ENCODE data around the gene C11orf98. TPM values are rescaled to one million over a fixed set of nuclear protein-coding genes. Genes with fewer than 3 reads are reported as not detected.
"Not testable (repeated sequence)": the region's sequence is repeated elsewhere in the genome, so short reads cannot be mapped to it uniquely, and the experiment has no call there.

C11orf98 gene
- total RNA-seq, result 100 to 1,000 TPM; 131 to 149 TPM

GRCh38 chr11:62665075-62665598 is at the start of gene C11orf98, which contains the start of gene CSKMT:
TSS of gene C11orf98 (minus strand) at chr11:62665210. CDS start at chr11:62665169, 41 bp downstream.
TSS of gene CSKMT (plus strand) at chr11:62665312. CDS start at chr11:62665880, 568 bp downstream.
- Mint-ChIP-seq H3K36me3 (peaks cover 17% of the 10 kb centered on the region), H3K27me3 (no peaks in the 10 kb centered on the region), H3K27ac (peak within 1 kb of the TSS; percentile 89 to 94), H3K4me1 (ENCODE audit: low read depth in 2 of 2) (peaks cover 23% of the 10 kb centered on the region in 2 donors), H3K9me3 (no peaks in the 10 kb centered on the region), H3K4me3 (peak within 1 kb of the TSS; percentile 96)
- DNase-seq (ENCODE audit: low spot score), result peak; percentile 96
- peak; percentile 95 to 97 for ATAC-seq

GRCh38 chr11:62713343-62713742 is 48.3 kb upstream of the C11orf98 start:
- Mint-ChIP-seq H3K9me3 (no peaks in the 10 kb centered on the region), H3K27me3 (no peaks in the 10 kb centered on the region), H3K4me3 (peak overlapping the region; percentile 32), H3K27ac (peak overlapping the region; percentile 75 to 92), H3K4me1 (ENCODE audit: low read depth in 2 of 2) (peaks cover 42 to 48% of the 10 kb centered on the region in 2 donors), H3K36me3 (peaks cover 34% of the 10 kb centered on the region)
- ATAC-seq (no peak), DNase-seq (ENCODE audit: low spot score) (no peak)

DNA sequence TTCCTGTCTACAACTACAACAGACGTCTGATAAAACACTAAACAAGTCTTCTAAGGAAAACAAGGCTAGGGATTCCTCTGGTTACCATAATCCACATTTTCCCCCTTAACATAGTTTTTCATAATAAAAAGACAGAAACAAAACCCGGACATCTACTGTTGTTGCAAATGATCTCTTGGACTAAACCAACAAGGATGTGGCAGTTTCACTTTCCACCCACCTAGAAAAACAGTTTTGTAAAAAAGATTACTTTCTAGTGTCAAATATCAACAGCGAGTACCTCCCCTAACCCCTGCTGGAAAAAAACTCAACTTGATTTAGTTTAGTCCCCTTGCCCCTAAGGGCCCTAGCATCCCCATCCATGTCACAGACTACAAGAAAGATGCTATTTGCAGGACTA is 47.9 kb upstream of the C11orf98 start:
- H3K4me3 Mint-ChIP-seq, result peak overlapping the region; percentile 32
- H3K4me1 Mint-ChIP-seq (ENCODE audit: low read depth in 2 of 2), result peaks cover 44 to 45% of the 10 kb centered on the region in 2 donors
- no peak for DNase-seq (ENCODE audit: low spot score)
- H3K27me3 Mint-ChIP-seq, result no peaks in the 10 kb centered on the region
- no peaks in the 10 kb centered on the region for H3K9me3 Mint-ChIP-seq
- peak overlapping the region; percentile 75 to 92 for H3K27ac Mint-ChIP-seq
- peaks cover 31% of the 10 kb centered on the region for H3K36me3 Mint-ChIP-seq
- no peak for ATAC-seq

GRCh38 chr11:62712276-62712812 is 47.3 kb upstream of the C11orf98 start:
- no peak for ATAC-seq
- Mint-ChIP-seq H3K27ac (peak overlapping the region; percentile 75 to 92), H3K9me3 (no peaks in the 10 kb centered on the region), H3K36me3 (peaks cover 28% of the 10 kb centered on the region), H3K4me3 (peak overlapping the region; percentile 32), H3K27me3 (no peaks in the 10 kb centered on the region), H3K4me1 (ENCODE audit: low read depth in 2 of 2) (peaks cover 43 to 45% of the 10 kb centered on the region in 2 donors)
- DNase-seq (ENCODE audit: low spot score), result no peak

- no peak for DNase-seq (ENCODE audit: low spot score)
- peaks cover 16% of the 10 kb centered on the region for H3K36me3 Mint-ChIP-seq
- ATAC-seq, result peak in 1 of 2 donors; percentile 5
- peak overlapping the region; percentile 93 for H3K4me3 Mint-ChIP-seq
- peaks cover 58 to 62% of the 10 kb centered on the region in 2 donors for H3K4me1 Mint-ChIP-seq (ENCODE audit: low read depth in 2 of 2)
- H3K9me3 Mint-ChIP-seq, result no peaks in the 10 kb centered on the region
- peak overlapping the region; percentile 91 to 99 for H3K27ac Mint-ChIP-seq
- no peaks in the 10 kb centered on the region for H3K27me3 Mint-ChIP-seq
Measured at GRCh38 chr11:62710001-62710345, 45.0 kb upstream of the C11orf98 start.

DNA sequence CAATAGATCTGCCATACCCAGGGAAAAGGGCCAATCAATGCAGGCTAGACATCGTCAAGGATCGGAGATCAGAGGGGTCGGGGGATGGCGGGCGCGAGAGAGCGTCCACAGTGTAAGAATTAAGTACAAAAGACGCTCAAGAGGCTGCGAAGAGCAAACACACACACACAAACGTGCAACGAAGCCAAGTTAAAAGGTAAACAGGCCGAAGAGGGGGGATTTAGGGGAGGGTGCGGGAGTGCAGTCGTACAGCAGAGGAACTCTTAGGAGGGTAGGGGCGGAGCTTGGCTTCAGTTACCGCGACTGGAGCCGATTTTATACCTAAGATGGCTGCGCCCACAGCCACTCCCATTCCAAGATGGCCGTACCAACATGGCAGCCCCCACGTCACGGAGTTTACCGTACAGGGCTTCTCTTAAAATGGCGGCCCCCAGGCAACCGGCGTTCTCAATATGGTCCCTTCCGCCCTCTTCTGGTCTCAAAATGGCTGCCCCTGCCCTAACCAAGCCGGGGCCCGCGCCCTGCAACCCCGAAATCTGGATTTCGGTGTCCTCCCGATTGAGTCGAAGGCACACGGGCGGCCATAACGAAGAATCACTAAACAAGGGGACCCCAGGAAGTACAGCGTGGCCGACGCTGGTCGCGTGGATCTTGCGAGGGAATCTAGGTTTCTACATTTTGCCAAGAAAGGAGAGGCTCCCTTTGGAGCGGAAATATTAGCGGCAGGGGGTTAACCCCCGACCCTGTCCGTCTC is 44.4 kb upstream of the C11orf98 start:
- peak; percentile 97 for DNase-seq (ENCODE audit: low spot score)
- H3K9me3 Mint-ChIP-seq, result no peaks in the 10 kb centered on the region
- H3K4me1 Mint-ChIP-seq (ENCODE audit: low read depth in 2 of 2), result peaks cover 55 to 62% of the 10 kb centered on the region in 2 donors
- peak; percentile 89 to 90 for ATAC-seq
- H3K36me3 Mint-ChIP-seq, result peaks cover 15% of the 10 kb centered on the region
- H3K4me3 Mint-ChIP-seq, result peak overlapping the region; percentile 93
- peak overlapping the region; percentile 91 to 99 for H3K27ac Mint-ChIP-seq
- no peaks in the 10 kb centered on the region for H3K27me3 Mint-ChIP-seq

- H3K4me1 Mint-ChIP-seq (ENCODE audit: low read depth in 2 of 2), result peaks cover 51 to 58% of the 10 kb centered on the region in 2 donors
- H3K9me3 Mint-ChIP-seq, result no peaks in the 10 kb centered on the region
- DNase-seq (ENCODE audit: low spot score), result no peak
- H3K36me3 Mint-ChIP-seq, result peaks cover 10% of the 10 kb centered on the region
- peak overlapping the region; percentile 93 for H3K4me3 Mint-ChIP-seq
- peak overlapping the region; percentile 91 to 99 for H3K27ac Mint-ChIP-seq
- no peak for ATAC-seq
- no peaks in the 10 kb centered on the region for H3K27me3 Mint-ChIP-seq
Measured at GRCh38 chr11:62708793-62709192, 43.8 kb upstream of the C11orf98 start.

DNA sequence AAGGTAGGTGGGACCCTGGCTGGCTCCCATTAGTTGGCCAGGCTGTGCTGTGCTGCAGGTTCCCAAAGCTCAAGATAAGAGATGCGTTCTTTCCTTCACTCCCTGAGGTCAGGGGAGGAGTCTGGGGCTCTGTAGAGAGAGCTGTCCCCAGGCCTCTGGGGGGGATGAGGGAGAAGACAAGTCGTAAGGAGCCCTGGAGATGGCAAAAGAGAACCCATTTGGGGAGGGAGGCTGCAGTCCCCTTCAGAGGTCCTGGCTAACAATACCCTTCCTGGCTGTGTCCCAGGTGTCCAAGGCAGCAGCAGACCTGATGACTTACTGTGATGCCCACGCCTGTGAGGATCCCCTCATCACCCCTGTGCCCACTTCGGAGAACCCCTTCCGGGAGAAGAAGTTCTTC is 43.4 kb upstream of the C11orf98 start:
- Mint-ChIP-seq H3K27ac (peak overlapping the region; percentile 91 to 99), H3K9me3 (no peaks in the 10 kb centered on the region), H3K27me3 (no peaks in the 10 kb centered on the region), H3K4me1 (ENCODE audit: low read depth in 2 of 2) (peaks cover 49 to 55% of the 10 kb centered on the region in 2 donors), H3K4me3 (peak overlapping the region; percentile 93), H3K36me3 (peaks cover 10% of the 10 kb centered on the region)
- ATAC-seq (no peak), DNase-seq (ENCODE audit: low spot score) (no peak)

DNA sequence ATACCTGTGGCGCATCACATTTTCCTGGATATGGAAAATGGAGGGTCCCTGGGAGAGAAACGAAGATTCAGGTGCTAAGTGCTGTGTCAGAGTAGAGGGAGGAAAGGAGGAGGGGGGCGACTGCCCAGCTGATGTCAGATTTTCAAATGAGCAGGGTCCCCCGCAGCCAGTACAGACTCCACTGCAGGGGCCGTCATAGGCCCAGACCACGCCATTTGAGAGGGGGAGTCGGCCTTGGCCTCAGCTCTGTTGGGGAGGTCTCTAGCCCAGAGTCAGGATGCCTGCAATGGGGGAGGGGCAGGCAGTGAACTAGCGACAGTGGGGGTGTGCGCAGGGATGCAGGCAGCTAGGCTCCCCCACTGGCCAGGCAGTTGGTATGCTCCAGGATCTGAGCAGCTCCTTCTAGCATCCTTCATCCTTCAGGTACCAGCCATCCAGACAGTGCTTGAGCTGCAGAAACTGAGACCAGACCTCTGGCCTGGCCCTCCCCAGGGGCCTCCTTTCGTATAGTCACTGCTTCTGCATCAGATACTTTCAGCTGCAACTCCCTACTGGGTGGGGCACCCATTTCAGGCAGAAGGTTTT is 42.4 kb upstream of the C11orf98 start, which contains the start of the genes BSCL2 and GNG3:
TSS of gene BSCL2 (minus strand) at position 148 of the 585 bp plus-strand sequence. CDS start 229 bp downstream, outside the sequence.
TSS of gene GNG3 (plus strand) at position 400 of the 585 bp plus-strand sequence. CDS start 620 bp downstream, outside the sequence.
- H3K4me3 Mint-ChIP-seq, result peak within 1 kb of the TSS; percentile 93
- DNase-seq (ENCODE audit: low spot score), result no peak
- H3K4me1 Mint-ChIP-seq (ENCODE audit: low read depth in 2 of 2), result peaks cover 44 to 49% of the 10 kb centered on the region in 2 donors
- H3K9me3 Mint-ChIP-seq, result no peaks in the 10 kb centered on the region
- peak within 1 kb of the TSS; percentile 91 to 99 for H3K27ac Mint-ChIP-seq
- ATAC-seq, result no peak
- no peaks in the 10 kb centered on the region for H3K27me3 Mint-ChIP-seq
- peaks cover 5% of the 10 kb centered on the region for H3K36me3 Mint-ChIP-seq

- H3K27ac Mint-ChIP-seq, result peak overlapping the region; percentile 77 to 90
- no peaks in the 10 kb centered on the region for H3K27me3 Mint-ChIP-seq
- no peaks in the 10 kb centered on the region for H3K9me3 Mint-ChIP-seq
- no peak for ATAC-seq
- peak overlapping the region; percentile 91 for H3K4me3 Mint-ChIP-seq
- peaks cover 7% of the 10 kb centered on the region for H3K36me3 Mint-ChIP-seq
- peaks cover 42 to 51% of the 10 kb centered on the region in 2 donors for H3K4me1 Mint-ChIP-seq (ENCODE audit: low read depth in 2 of 2)
- no peak for DNase-seq (ENCODE audit: low spot score)
Measured at GRCh38 chr11:62706850-62707247, 41.8 kb upstream of the C11orf98 start.

- ATAC-seq, result peak; percentile 88 to 93
- H3K27me3 Mint-ChIP-seq, result no peaks in the 10 kb centered on the region
- peak overlapping the region; percentile 77 to 90 for H3K27ac Mint-ChIP-seq
- H3K36me3 Mint-ChIP-seq, result peaks cover 7% of the 10 kb centered on the region
- H3K9me3 Mint-ChIP-seq, result no peaks in the 10 kb centered on the region
- H3K4me1 Mint-ChIP-seq (ENCODE audit: low read depth in 2 of 2), result peaks cover 42 to 51% of the 10 kb centered on the region in 2 donors
- peak overlapping the region; percentile 91 for H3K4me3 Mint-ChIP-seq
- DNase-seq (ENCODE audit: low spot score), result peak; percentile 94
Measured at GRCh38 chr11:62705880-62706849, 41.2 kb upstream of the C11orf98 start.

GRCh38 chr11:62705413-62705812 is 40.4 kb upstream of the C11orf98 start:
- H3K4me3 Mint-ChIP-seq, result peak overlapping the region; percentile 91
- H3K4me1 Mint-ChIP-seq (ENCODE audit: low read depth in 2 of 2), result peaks cover 42 to 50% of the 10 kb centered on the region in 2 donors
- peak overlapping the region; percentile 77 to 90 for H3K27ac Mint-ChIP-seq
- DNase-seq (ENCODE audit: low spot score) (no peak), ATAC-seq (no peak)
- H3K27me3 Mint-ChIP-seq, result no peaks in the 10 kb centered on the region
- H3K9me3 Mint-ChIP-seq, result no peaks in the 10 kb centered on the region
- H3K36me3 Mint-ChIP-seq, result peaks cover 7% of the 10 kb centered on the region

GRCh38 chr11:62703921-62704320 is 38.9 kb upstream of the C11orf98 start:
- not testable (repeated sequence) for H3K9me3 Mint-ChIP-seq

More at GRCh38 chr11:62703921-62704320, 38.9 kb upstream of the C11orf98 start:
- H3K27me3 Mint-ChIP-seq; ATAC-seq; H3K36me3 Mint-ChIP-seq; H3K27ac Mint-ChIP-seq; H3K4me3 Mint-ChIP-seq; DNase-seq (ENCODE audit: low spot score): not testable (repeated sequence)
- H3K4me1 Mint-ChIP-seq (ENCODE audit: low read depth in 2 of 2), result peaks cover 28 to 35% of the 10 kb centered on the region in 2 donors

Data from natural killer cell treated with Interleukin-12 subunit alpha and Interleukin-12 subunit beta and Interleukin-15 and Interleukin-18, amount 100 ng/mL, for 72 hours (primary cell).